ENCODE data around the gene CIBAR2. TPM values are rescaled to one million over a fixed set of nuclear protein-coding genes. Genes with fewer than 3 reads are reported as not detected.

The CIBAR2 gene
- total RNA-seq, 3 donors from 2014 or later (not counting 1 experiment from before 2014, with no cell fraction given) = not detected

- peaks cover 2% of the 10 kb centered on the region for H3K36me3 ChIP-seq (ENCODE audit: control insufficient read depth, insufficient read depth, low read length)
- peak overlapping the region in 1 of 2 donors; percentile 42 for H3K27ac Mint-ChIP-seq
- intact Hi-C loops (cut with micrococcal nuclease) = no loop called here
- no peaks in the 10 kb centered on the region for H3K9me3 ChIP-seq (ENCODE audit: control insufficient read depth, insufficient read depth, low read length)
- peaks cover 7 to 15% of the 10 kb centered on the region in 2 donors for H3K4me1 Mint-ChIP-seq
- DNase-seq = peak in 1 of 2 donors; percentile 40
- H3K36me3 Mint-ChIP-seq = no peaks in the 10 kb centered on the region
- H3K4me1 ChIP-seq (ENCODE audit: control insufficient read depth, insufficient read depth, low read length) = peaks cover 28% of the 10 kb centered on the region
- peak overlapping the region; percentile 27 for H3K27ac ChIP-seq (ENCODE audit: low read length)
- no peak overlapping the region for H3K4me3 ChIP-seq (ENCODE audit: low read length)
- H3K9me3 Mint-ChIP-seq = no peaks in the 10 kb centered on the region
- no peak overlapping the region for H3K4me3 Mint-ChIP-seq
- no peak for TF ChIP-seq CTCF (IDR thresholded peaks at IDR 0.05)
- ATAC-seq = no peak
- no peaks in the 10 kb centered on the region for H3K27me3 Mint-ChIP-seq (ENCODE audit: low read depth in 2 of 2)
- WGBS (ENCODE audit: insufficient coverage) = 63% methylated on average over 8 of the region's 8 CpGs
- no peaks in the 10 kb centered on the region for H3K27me3 ChIP-seq (ENCODE audit: control insufficient read depth, insufficient read depth, low read length)
Measured at GRCh38 chr16:85090873-85091521, 21.3 kb downstream of the CIBAR2 start.

- DNase-seq = no peak
- H3K4me3 Mint-ChIP-seq = no peak overlapping the region
- ATAC-seq = no peak
- Histone ChIP-seq H3K27me3 (ENCODE audit: control insufficient read depth, insufficient read depth, low read length) (no peaks in the 10 kb centered on the region), H3K4me3 (ENCODE audit: low read length) (no peak overlapping the region), H3K27ac (ENCODE audit: low read length) (no peak overlapping the region), H3K9me3 (ENCODE audit: control insufficient read depth, insufficient read depth, low read length) (no peaks in the 10 kb centered on the region), H3K4me1 (ENCODE audit: control insufficient read depth, insufficient read depth, low read length) (peaks cover 28% of the 10 kb centered on the region), H3K36me3 (ENCODE audit: control insufficient read depth, insufficient read depth, low read length) (peaks cover 2% of the 10 kb centered on the region)
- intact Hi-C loops (cut with micrococcal nuclease) = no loop called here
- no peaks in the 10 kb centered on the region for H3K9me3 Mint-ChIP-seq
- peaks cover 7 to 15% of the 10 kb centered on the region in 2 donors for H3K4me1 Mint-ChIP-seq
- H3K27ac Mint-ChIP-seq = no peak overlapping the region
- WGBS (ENCODE audit: insufficient coverage) = 92% methylated on average over 13 of the region's 13 CpGs
- no peak for TF ChIP-seq CTCF (IDR thresholded peaks at IDR 0.05)
- H3K27me3 Mint-ChIP-seq (ENCODE audit: low read depth in 2 of 2) = peaks cover 0 to 3% of the 10 kb centered on the region in 2 donors
- no peaks in the 10 kb centered on the region for H3K36me3 Mint-ChIP-seq
Measured at GRCh38 chr16:85090181-85090580, 22.1 kb downstream of the CIBAR2 start.

GRCh38 chr16:85089525-85089924, 22.7 kb downstream of the CIBAR2 start:
- WGBS (ENCODE audit: insufficient coverage) = 90% methylated on average over 16 of the region's 16 CpGs
- no peak overlapping the region for H3K4me3 ChIP-seq (ENCODE audit: low read length)
- H3K36me3 Mint-ChIP-seq = no peaks in the 10 kb centered on the region
- no peaks in the 10 kb centered on the region for H3K9me3 Mint-ChIP-seq
- no peak for ATAC-seq
- no peak for DNase-seq
- peaks cover 28% of the 10 kb centered on the region for H3K4me1 ChIP-seq (ENCODE audit: control insufficient read depth, insufficient read depth, low read length)
- TF ChIP-seq CTCF (IDR thresholded peaks at IDR 0.05) = no peak
- no peaks in the 10 kb centered on the region for H3K27me3 ChIP-seq (ENCODE audit: control insufficient read depth, insufficient read depth, low read length)
- H3K9me3 ChIP-seq (ENCODE audit: control insufficient read depth, insufficient read depth, low read length) = no peaks in the 10 kb centered on the region
- H3K4me1 Mint-ChIP-seq = peaks cover 7 to 15% of the 10 kb centered on the region in 2 donors
- H3K27me3 Mint-ChIP-seq (ENCODE audit: low read depth in 2 of 2) = peaks cover 0 to 3% of the 10 kb centered on the region in 2 donors
- no peak overlapping the region for H3K27ac ChIP-seq (ENCODE audit: low read length)
- no peak overlapping the region for H3K4me3 Mint-ChIP-seq
- H3K27ac Mint-ChIP-seq = no peak overlapping the region
- intact Hi-C loops (cut with micrococcal nuclease) = loop anchor here (5.0 kb wide), 1 partner anchor 62 kb away; the partner anchor contains the start of gene KIAA0513
- H3K36me3 ChIP-seq (ENCODE audit: control insufficient read depth, insufficient read depth, low read length) = peaks cover 2% of the 10 kb centered on the region

Measured in natural killer cell (primary cell).